Pons (tissue), 1 donor: ENCODE measurements around the gene CARS1.
"Not testable (repeated sequence)": the region's sequence is repeated elsewhere in the genome, so short reads cannot be mapped to it uniquely, and the experiment has no call there.

Experiments
- DNase-seq: peaks from one replicate; pipeline ENCODE4 v3.0.0-alpha.2; 2016; ENCODE audit warnings: low spot score

CARS1 gene

GRCh38 chr11:3089236-3090061 is 32.2 kb upstream of the CARS1 start:
- no peak for DNase-seq

GRCh38 chr11:3088806-3089205 is 31.6 kb upstream of the CARS1 start:
- DNase-seq: no peak

- DNase-seq: no peak
Observed at GRCh38 chr11:3087821-3088800, 30.9 kb upstream of the CARS1 start.

- no peak for DNase-seq
Observed at GRCh38 chr11:3087373-3087772, 30.1 kb upstream of the CARS1 start.

GRCh38 chr11:3086671-3087150 is 29.5 kb upstream of the CARS1 start:
- DNase-seq: no peak

GRCh38 chr11:3086114-3086513 is 28.9 kb upstream of the CARS1 start:
- no peak for DNase-seq

GRCh38 chr11:3085052-3085451 is 27.8 kb upstream of the CARS1 start:
- DNase-seq: no peak

- DNase-seq: no peak
Observed at GRCh38 chr11:3083321-3083720, 26.1 kb upstream of the CARS1 start.

GRCh38 chr11:3081386-3081751 is 24.1 kb upstream of the CARS1 start:
- DNase-seq: no peak

- no peak for DNase-seq
Observed at GRCh38 chr11:3080733-3081385, 23.6 kb upstream of the CARS1 start.

- DNase-seq: no peak
Observed at GRCh38 chr11:3080104-3080503, 22.9 kb upstream of the CARS1 start.

GRCh38 chr11:3077846-3078440 is 20.7 kb upstream of the CARS1 start:
- no peak for DNase-seq

- no peak for DNase-seq
Observed at GRCh38 chr11:3077189-3077836, 20.1 kb upstream of the CARS1 start.

GRCh38 chr11:3074912-3075589 is 17.8 kb upstream of the CARS1 start:
- DNase-seq: no peak

- DNase-seq: no peak
Observed at GRCh38 chr11:3073029-3073435, 15.8 kb upstream of the CARS1 start.

- DNase-seq: no peak
Observed at GRCh38 chr11:3069425-3069824, 12.2 kb upstream of the CARS1 start.

- DNase-seq: not testable (repeated sequence)
Observed at GRCh38 chr11:3066308-3066707, 9.1 kb upstream of the CARS1 start.

- not testable (repeated sequence) for DNase-seq
Observed at GRCh38 chr11:3064709-3065108, 7.5 kb upstream of the CARS1 start.

GRCh38 chr11:3063876-3064275 is 6.7 kb upstream of the CARS1 start:
- not testable (repeated sequence) for DNase-seq

GRCh38 chr11:3063432-3063831 is 6.2 kb upstream of the CARS1 start:
- DNase-seq: not testable (repeated sequence)
